Measurements from ENCODE around the gene KCNN4. TPM values are rescaled to one million over a fixed set of nuclear protein-coding genes. Genes with fewer than 3 reads are reported as not detected.

The KCNN4 gene
- total RNA-seq, 1 donor from 2014 or later, result 0.28 TPM

GRCh38 chr19:43774103-43774939 lies 6.5 kb downstream of the KCNN4 start:
- Mint-ChIP-seq H3K9me3 (ENCODE audit: unreplicated experiment) (no peaks in the 10 kb centered on the region), H3K36me3 (ENCODE audit: low read depth, unreplicated experiment) (peaks cover 5% of the 10 kb centered on the region), H3K27me3 (ENCODE audit: unreplicated experiment) (peaks cover 39% of the 10 kb centered on the region), H3K27ac (ENCODE audit: unreplicated experiment) (no peak overlapping the region), H3K4me1 (ENCODE audit: unreplicated experiment) (peaks cover 18% of the 10 kb centered on the region), H3K4me3 (ENCODE audit: unreplicated experiment) (peak overlapping the region; percentile 37)
- peak; percentile 73 for TF ChIP-seq CTCF (IDR thresholded peaks at IDR 0.05; ENCODE audit: unreplicated experiment)
- peak; percentile 84 for DNase-seq (ENCODE audit: low spot score)

DNA sequence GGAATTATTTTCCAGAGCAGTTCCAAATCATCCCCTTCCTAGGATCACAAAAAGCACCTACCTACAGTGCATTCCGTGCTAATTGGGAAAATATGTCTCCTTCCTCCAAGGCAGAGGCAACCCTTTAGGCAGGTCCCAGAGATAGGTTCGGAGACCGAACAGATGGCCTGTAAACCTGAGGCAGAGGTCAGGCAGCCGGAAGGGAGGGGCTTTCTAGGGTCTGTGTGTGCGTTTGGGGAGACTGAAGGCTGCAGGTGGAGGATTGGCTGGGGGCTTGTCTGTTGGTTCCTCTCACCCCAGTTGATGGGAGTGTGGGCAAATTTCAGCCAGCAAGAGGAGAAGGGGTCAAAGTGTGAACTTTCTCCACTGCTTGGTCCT lies 7.1 kb downstream of the KCNN4 start:
- H3K27me3 Mint-ChIP-seq (ENCODE audit: unreplicated experiment), result peaks cover 38% of the 10 kb centered on the region
- TF ChIP-seq CTCF (IDR thresholded peaks at IDR 0.05; ENCODE audit: unreplicated experiment), result no peak
- H3K4me1 Mint-ChIP-seq (ENCODE audit: unreplicated experiment), result peaks cover 17% of the 10 kb centered on the region
- H3K36me3 Mint-ChIP-seq (ENCODE audit: low read depth, unreplicated experiment), result peaks cover 5% of the 10 kb centered on the region
- H3K27ac Mint-ChIP-seq (ENCODE audit: unreplicated experiment), result no peak overlapping the region
- DNase-seq (ENCODE audit: low spot score), result no peak
- H3K4me3 Mint-ChIP-seq (ENCODE audit: unreplicated experiment), result peak overlapping the region; percentile 59
- H3K9me3 Mint-ChIP-seq (ENCODE audit: unreplicated experiment), result no peaks in the 10 kb centered on the region

GRCh38 chr19:43769256-43769655 lies 11.5 kb downstream of the KCNN4 start:
- peaks cover 32% of the 10 kb centered on the region for H3K27me3 Mint-ChIP-seq (ENCODE audit: unreplicated experiment)
- peaks cover 5% of the 10 kb centered on the region for H3K36me3 Mint-ChIP-seq (ENCODE audit: low read depth, unreplicated experiment)
- no peaks in the 10 kb centered on the region for H3K9me3 Mint-ChIP-seq (ENCODE audit: unreplicated experiment)
- no peak for TF ChIP-seq CTCF (IDR thresholded peaks at IDR 0.05; ENCODE audit: unreplicated experiment)
- H3K4me1 Mint-ChIP-seq (ENCODE audit: unreplicated experiment), result no peaks in the 10 kb centered on the region
- no peak overlapping the region for H3K4me3 Mint-ChIP-seq (ENCODE audit: unreplicated experiment)
- DNase-seq (ENCODE audit: low spot score), result no peak
- H3K27ac Mint-ChIP-seq (ENCODE audit: unreplicated experiment), result no peak overlapping the region

GRCh38 chr19:43768273-43769050 lies 12.3 kb downstream of the KCNN4 start:
- Mint-ChIP-seq H3K27me3 (ENCODE audit: unreplicated experiment) (peaks cover 27% of the 10 kb centered on the region), H3K36me3 (ENCODE audit: low read depth, unreplicated experiment) (peaks cover 5% of the 10 kb centered on the region), H3K9me3 (ENCODE audit: unreplicated experiment) (no peaks in the 10 kb centered on the region), H3K4me1 (ENCODE audit: unreplicated experiment) (no peaks in the 10 kb centered on the region), H3K4me3 (ENCODE audit: unreplicated experiment) (peak overlapping the region; percentile 50), H3K27ac (ENCODE audit: unreplicated experiment) (no peak overlapping the region)
- DNase-seq (ENCODE audit: low spot score), result no peak
- no peak for TF ChIP-seq CTCF (IDR thresholded peaks at IDR 0.05; ENCODE audit: unreplicated experiment)

GRCh38 chr19:43767818-43768217 lies 13.0 kb downstream of the KCNN4 start:
- peaks cover 2% of the 10 kb centered on the region for H3K36me3 Mint-ChIP-seq (ENCODE audit: low read depth, unreplicated experiment)
- H3K4me1 Mint-ChIP-seq (ENCODE audit: unreplicated experiment), result no peaks in the 10 kb centered on the region
- TF ChIP-seq CTCF (IDR thresholded peaks at IDR 0.05; ENCODE audit: unreplicated experiment), result no peak
- no peaks in the 10 kb centered on the region for H3K9me3 Mint-ChIP-seq (ENCODE audit: unreplicated experiment)
- DNase-seq (ENCODE audit: low spot score), result no peak
- H3K27ac Mint-ChIP-seq (ENCODE audit: unreplicated experiment), result no peak overlapping the region
- no peak overlapping the region for H3K4me3 Mint-ChIP-seq (ENCODE audit: unreplicated experiment)
- H3K27me3 Mint-ChIP-seq (ENCODE audit: unreplicated experiment), result peaks cover 21% of the 10 kb centered on the region
